Omental fat pad (tissue), 4 donors: Measurements from ENCODE around the gene TEAD1. TPM values are rescaled to one million over a fixed set of nuclear protein-coding genes. Genes with fewer than 3 reads are reported as not detected.

Experiments used
- ATAC-seq: fragments of 150-250 bp; one replicate; pipeline ENCODE4 v1.9.1; 2016; ENCODE audit warnings: mild to moderate bottlenecking, moderate library complexity; ENCODE audit not compliant: low FRiP score
- DNase-seq: peaks from one replicate; pipeline ENCODE4 v3.0.0-alpha.2; 2019; ENCODE audit warnings: low spot score
- total RNA-seq, 4 donors: library from RNA; depleted of rRNA; stranded (reverse); fragments of >200 nt; gene quantifications; one replicate each; pipeline ENCODE4 v1.1.0, GENCODE V29; 2016
- TF ChIP-seq, protein P1 (sequence below), 3 donors: fragments of 450-650 bp; IDR thresholded peaks; one replicate each; pipeline ENCODE4 v1.5.1; 2016 to 2017; ENCODE audit warnings: antibody characterized with exemption in 3 of 3, mild to moderate bottlenecking in 3 of 3, moderate library complexity in 2 of 3

The TEAD1 gene
- total RNA-seq, 4 donors from 2014 or later, result 81.7 to 123 (median 103) TPM

DNA sequence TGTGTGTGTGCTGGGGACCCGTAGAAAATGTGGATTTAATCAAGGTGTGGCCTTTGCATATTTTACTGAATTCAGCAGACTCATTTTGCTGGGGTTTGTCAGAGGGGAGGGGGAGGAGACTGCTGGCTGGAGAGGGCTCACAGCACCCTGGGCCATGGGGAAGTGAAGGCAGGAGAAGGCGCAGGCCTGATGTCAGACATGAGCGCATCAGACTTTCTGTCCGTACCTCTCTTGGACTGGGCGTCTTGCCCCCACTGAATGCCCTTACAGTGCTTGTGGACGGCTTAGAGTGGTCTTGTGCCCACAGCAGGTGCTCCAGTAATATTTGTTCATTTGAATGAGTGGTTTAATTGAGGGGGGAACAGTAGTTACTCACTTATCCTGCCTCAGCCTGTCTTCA lies 75.2 kb downstream of the TEAD1 start:
- no peak for DNase-seq
- no peak for ATAC-seq
- TF ChIP-seq, protein P1, sequence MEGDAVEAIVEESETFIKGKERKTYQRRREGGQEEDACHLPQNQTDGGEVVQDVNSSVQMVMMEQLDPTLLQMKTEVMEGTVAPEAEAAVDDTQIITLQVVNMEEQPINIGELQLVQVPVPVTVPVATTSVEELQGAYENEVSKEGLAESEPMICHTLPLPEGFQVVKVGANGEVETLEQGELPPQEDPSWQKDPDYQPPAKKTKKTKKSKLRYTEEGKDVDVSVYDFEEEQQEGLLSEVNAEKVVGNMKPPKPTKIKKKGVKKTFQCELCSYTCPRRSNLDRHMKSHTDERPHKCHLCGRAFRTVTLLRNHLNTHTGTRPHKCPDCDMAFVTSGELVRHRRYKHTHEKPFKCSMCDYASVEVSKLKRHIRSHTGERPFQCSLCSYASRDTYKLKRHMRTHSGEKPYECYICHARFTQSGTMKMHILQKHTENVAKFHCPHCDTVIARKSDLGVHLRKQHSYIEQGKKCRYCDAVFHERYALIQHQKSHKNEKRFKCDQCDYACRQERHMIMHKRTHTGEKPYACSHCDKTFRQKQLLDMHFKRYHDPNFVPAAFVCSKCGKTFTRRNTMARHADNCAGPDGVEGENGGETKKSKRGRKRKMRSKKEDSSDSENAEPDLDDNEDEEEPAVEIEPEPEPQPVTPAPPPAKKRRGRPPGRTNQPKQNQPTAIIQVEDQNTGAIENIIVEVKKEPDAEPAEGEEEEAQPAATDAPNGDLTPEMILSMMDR (IDR thresholded peaks at IDR 0.05), result no peak

GRCh38 chr11:12750181-12750580 lies 76.0 kb downstream of the TEAD1 start:
- ATAC-seq (no peak), DNase-seq (no peak)
- TF ChIP-seq, protein P1 (IDR thresholded peaks at IDR 0.05), result no peak

- TF ChIP-seq, protein P1 (IDR thresholded peaks at IDR 0.05), result no peak
Measured at GRCh38 chr11:12752868-12753524, 78.8 kb downstream of the TEAD1 start.

GRCh38 chr11:12754021-12754420 lies 79.8 kb downstream of the TEAD1 start:
- ATAC-seq (no peak), DNase-seq (no peak)
- TF ChIP-seq, protein P1 (IDR thresholded peaks at IDR 0.05), result no peak

More at GRCh38 chr11:12752868-12753524, 78.8 kb downstream of the TEAD1 start:
- ATAC-seq (no peak), DNase-seq (no peak)

- ATAC-seq (no peak), DNase-seq (no peak)
- TF ChIP-seq, protein P1 (IDR thresholded peaks at IDR 0.05), result no peak
Measured at GRCh38 chr11:12754582-12755234, 80.5 kb downstream of the TEAD1 start.

GRCh38 chr11:12755510-12756453 lies 81.6 kb downstream of the TEAD1 start:
- no peak for ATAC-seq
- DNase-seq, result no peak

More at GRCh38 chr11:12755510-12756453, 81.6 kb downstream of the TEAD1 start:
- TF ChIP-seq, protein P1 (IDR thresholded peaks at IDR 0.05), result no peak
